CD14-positive monocyte (primary cell): Measurements from ENCODE around the gene SEZ6L. TPM values are rescaled to one million over a fixed set of nuclear protein-coding genes. Genes with fewer than 3 reads are reported as not detected.

ENCODE experiments used
- DNase-seq, 3 donors: peaks; one replicate each; pipeline ENCODE4 v3.0.0-alpha.2; 2011 to 2022
- H2AFZ ChIP-seq: 2 replicates; pipeline ENCODE4 v1.6.0; 2012; ENCODE audit warnings: mild to moderate bottlenecking, low read depth, low read length, inconsistent platforms; ENCODE audit not compliant: insufficient read depth, poor library complexity, severe bottlenecking
- H3K27ac ChIP-seq, 2 donors: 1 replicate in 1 of 2; 2 replicates in 1 of 2; pipeline ENCODE4 v1.5.1; 2012 to 2013; ENCODE audit warnings: low read length in 2 of 2, control low read depth in 1 of 2, inconsistent platforms in 1 of 2, low read depth in 1 of 2, mild to moderate bottlenecking in 1 of 2
- H3K27me3 ChIP-seq, 2 donors: one replicate each; pipeline versions ENCODE4 v1.6.0 to v1.6.1; 2011 to 2013; ENCODE audit warnings: low read length in 2 of 2; ENCODE audit not compliant: control insufficient read depth in 2 of 2, insufficient read depth in 2 of 2
- H3K36me3 ChIP-seq, 2 donors: replicated peaks in 1 of 2; 1 replicate in 1 of 2; 2 replicates in 1 of 2; pipeline versions ENCODE4 v1.5.1 to v1.6.1; 2012 to 2013; ENCODE audit warnings: low read length in 2 of 2, control low read depth in 1 of 2, inconsistent platforms in 1 of 2, mild to moderate bottlenecking in 1 of 2; ENCODE audit not compliant: insufficient read depth in 2 of 2, control insufficient read depth in 1 of 2
- H3K4me1 ChIP-seq, 2 donors: 1 replicate in 1 of 2; 2 replicates in 1 of 2; pipeline versions ENCODE4 v1.5.1 to v1.6.1; 2012 to 2013; ENCODE audit warnings: low read length in 2 of 2, control low read depth in 1 of 2, inconsistent platforms in 1 of 2, mild to moderate bottlenecking in 1 of 2, moderate library complexity in 1 of 2; ENCODE audit not compliant: insufficient read depth in 2 of 2, control insufficient read depth in 1 of 2
- H3K4me2 ChIP-seq: replicated peaks from 2 replicates; pipeline ENCODE3; 2012; ENCODE audit warnings: low read length, moderate library complexity, mild to moderate bottlenecking; ENCODE audit not compliant: poor library complexity, severe bottlenecking; ENCODE audit errors: extremely low read depth
- H3K4me3 ChIP-seq, 3 experiments: fragments of 200-600 bp in 1 of 3; sonication (generic) in 1 of 3; replicated peaks in 1 of 3; 1 replicate in 2 of 3; 2 replicates in 1 of 3; pipeline ENCODE4 v1.5.1; 2011 to 2013; ENCODE audit warnings: low read length in 3 of 3, mild to moderate bottlenecking in 3 of 3, control low read depth in 2 of 3, low read depth in 2 of 3, inconsistent platforms in 1 of 3, moderate library complexity in 1 of 3
- H3K79me2 ChIP-seq: 2 replicates; pipeline ENCODE4 v1.6.0; 2012; ENCODE audit warnings: mild to moderate bottlenecking, control low read depth, inconsistent platforms, low read length, moderate library complexity; ENCODE audit not compliant: insufficient read depth
- H3K9ac ChIP-seq: 2 replicates; pipeline ENCODE4 v1.6.0; 2017; ENCODE audit warnings: low read length, mild to moderate bottlenecking; ENCODE audit not compliant: insufficient read depth, poor library complexity, severe bottlenecking
- H3K9me3 ChIP-seq, 2 donors: replicated peaks in 1 of 2; 1 replicate in 1 of 2; 2 replicates in 1 of 2; pipeline versions ENCODE4 v1.5.1 to v1.6.1; 2012 to 2013; ENCODE audit warnings: low read length in 2 of 2, control low read depth in 1 of 2; ENCODE audit not compliant: control insufficient read depth in 1 of 2, insufficient read depth in 1 of 2
- H4K20me1 ChIP-seq: 2 replicates; pipeline ENCODE4 v1.6.0; 2012; ENCODE audit warnings: mild to moderate bottlenecking, low read length, control low read depth, moderate library complexity; ENCODE audit not compliant: insufficient read depth
- H3K27ac Mint-ChIP-seq, 7 donors: one replicate each; pipeline ENCODE4 v1.8.0; 2020; ENCODE audit warnings: mild to moderate bottlenecking in 7 of 7, mixed read lengths in 7 of 7, moderate library complexity in 6 of 7, inconsistent platforms in 2 of 7
- H3K27me3 Mint-ChIP-seq, 3 donors: one replicate each; pipeline ENCODE4 v1.8.0; 2021 to 2022; ENCODE audit warnings: low read depth in 3 of 3, mild to moderate bottlenecking in 3 of 3, mixed read lengths in 3 of 3, moderate library complexity in 3 of 3, inconsistent platforms in 1 of 3
- H3K36me3 Mint-ChIP-seq, 2 donors: one replicate each; pipeline ENCODE4 v1.8.0; 2020; ENCODE audit warnings: mixed read lengths in 2 of 2, inconsistent platforms in 1 of 2, mild to moderate bottlenecking in 1 of 2
- H3K4me1 Mint-ChIP-seq: one replicate; pipeline ENCODE4 v1.8.0; 2020; ENCODE audit warnings: mild to moderate bottlenecking, mixed read lengths
- H3K4me3 Mint-ChIP-seq, 2 donors: one replicate each; pipeline ENCODE4 v1.8.0; 2020; ENCODE audit warnings: mild to moderate bottlenecking in 2 of 2, mixed read lengths in 2 of 2, moderate library complexity in 1 of 2
- H3K9me3 Mint-ChIP-seq, 7 donors: one replicate each; pipeline ENCODE4 v1.8.0; 2020 to 2022; ENCODE audit warnings: mixed read lengths in 7 of 7, mild to moderate bottlenecking in 6 of 7, moderate library complexity in 6 of 7, inconsistent platforms in 2 of 7
- WGBS: methylation state at CpG from one replicate; pipeline ENCODE4 v1.1.5; 2013; ENCODE audit warnings: missing lambda C conversion rate; ENCODE audit not compliant: insufficient coverage; 5-methylcytosine and 5-hydroxymethylcytosine counted together
- intact Hi-C, 2 donors: fragments of 100-400 bp; cut with micrococcal nuclease; formaldehyde crosslinking; loops; one replicate each; pipeline versions ENCODE4 v1.15.0 to v1.15.1; 2023
- polyA plus RNA-seq, 3 donors: library from polyadenylated mRNA; depleted of rRNA in 1 of 3; unstranded in 2 of 3; stranded (reverse) in 1 of 3; fragments of 300-500 nt in 2 of 3; fragments of >200 nt in 1 of 3; fragmentation: Illumina TruSeq in 2 of 3; gene quantifications; 1 replicate in 2 of 3; 2 replicates in 1 of 3; pipeline ENCODE4 v1.2.3, GENCODE V29; 2012 to 2021
- TF ChIP-seq, protein P1 (sequence below): fragments of 200-600 bp; IDR thresholded peaks from one replicate; pipeline ENCODE4 v1.8.0; 2022; ENCODE audit warnings: antibody characterized with exemption, mild to moderate bottlenecking

The SEZ6L gene
- polyA plus RNA-seq, 3 donors, result 0.43 to 2.8 (median 0.71) TPM

- H3K4me1 ChIP-seq, result no peaks in the 10 kb centered on the region
- TF ChIP-seq, protein P1, sequence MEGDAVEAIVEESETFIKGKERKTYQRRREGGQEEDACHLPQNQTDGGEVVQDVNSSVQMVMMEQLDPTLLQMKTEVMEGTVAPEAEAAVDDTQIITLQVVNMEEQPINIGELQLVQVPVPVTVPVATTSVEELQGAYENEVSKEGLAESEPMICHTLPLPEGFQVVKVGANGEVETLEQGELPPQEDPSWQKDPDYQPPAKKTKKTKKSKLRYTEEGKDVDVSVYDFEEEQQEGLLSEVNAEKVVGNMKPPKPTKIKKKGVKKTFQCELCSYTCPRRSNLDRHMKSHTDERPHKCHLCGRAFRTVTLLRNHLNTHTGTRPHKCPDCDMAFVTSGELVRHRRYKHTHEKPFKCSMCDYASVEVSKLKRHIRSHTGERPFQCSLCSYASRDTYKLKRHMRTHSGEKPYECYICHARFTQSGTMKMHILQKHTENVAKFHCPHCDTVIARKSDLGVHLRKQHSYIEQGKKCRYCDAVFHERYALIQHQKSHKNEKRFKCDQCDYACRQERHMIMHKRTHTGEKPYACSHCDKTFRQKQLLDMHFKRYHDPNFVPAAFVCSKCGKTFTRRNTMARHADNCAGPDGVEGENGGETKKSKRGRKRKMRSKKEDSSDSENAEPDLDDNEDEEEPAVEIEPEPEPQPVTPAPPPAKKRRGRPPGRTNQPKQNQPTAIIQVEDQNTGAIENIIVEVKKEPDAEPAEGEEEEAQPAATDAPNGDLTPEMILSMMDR, result no peak
- H3K27me3 ChIP-seq, result peaks cover 0 to 2% of the 10 kb centered on the region in 2 donors
- peaks cover 0 to under 1% of the 10 kb centered on the region in 2 donors for H3K9me3 ChIP-seq
- H3K36me3 Mint-ChIP-seq, result no peaks in the 10 kb centered on the region
- intact Hi-C loops, result no loop called here
- H3K4me1 Mint-ChIP-seq, result no peaks in the 10 kb centered on the region
- H4K20me1 ChIP-seq, result no peaks in the 10 kb centered on the region
- H3K9ac ChIP-seq, result no peak overlapping the region
- no peak overlapping the region for H2AFZ ChIP-seq
- WGBS, result 63% methylated on average over 3 of the region's 7 CpGs
- no peaks in the 10 kb centered on the region for H3K36me3 ChIP-seq
- H3K27ac Mint-ChIP-seq, result no peak overlapping the region
- peaks cover 0 to 3% (median 0%) of the 10 kb centered on the region in 7 donors for H3K9me3 Mint-ChIP-seq
- H3K4me2 ChIP-seq, result no peak overlapping the region
- H3K79me2 ChIP-seq, result no peaks in the 10 kb centered on the region
- H3K27ac ChIP-seq, result no peak overlapping the region
- no peak overlapping the region for H3K4me3 Mint-ChIP-seq
- no peak for DNase-seq
- no peak overlapping the region for H3K4me3 ChIP-seq
- H3K27me3 Mint-ChIP-seq, result peaks cover 8 to 12% (median 8%) of the 10 kb centered on the region in 3 donors
Measured at GRCh38 chr22:26215736-26216135, 46.5 kb downstream of the SEZ6L start.

GRCh38 chr22:26225207-26225606 is 55.9 kb downstream of the SEZ6L start:
- Histone ChIP-seq H3K4me2 (no peak overlapping the region), H2AFZ (no peak overlapping the region), H4K20me1 (no peaks in the 10 kb centered on the region), H3K4me3 (no peak overlapping the region), H3K27ac (no peak overlapping the region), H3K36me3 (no peaks in the 10 kb centered on the region), H3K9me3 (no peaks in the 10 kb centered on the region), H3K9ac (no peak overlapping the region), H3K4me1 (no peaks in the 10 kb centered on the region), H3K27me3 (no peaks in the 10 kb centered on the region), H3K79me2 (no peaks in the 10 kb centered on the region)
- Mint-ChIP-seq H3K4me1 (no peaks in the 10 kb centered on the region), H3K27ac (no peak overlapping the region), H3K36me3 (no peaks in the 10 kb centered on the region), H3K27me3 (peaks cover 0 to 3% (median 2%) of the 10 kb centered on the region in 3 donors), H3K4me3 (no peak overlapping the region), H3K9me3 (peaks cover 0 to 4% (median 0%) of the 10 kb centered on the region in 7 donors)
- TF ChIP-seq, protein P1, result no peak
- DNase-seq, result no peak
- 89% methylated on average over 5 of the region's 5 CpGs for WGBS
- intact Hi-C loops, result no loop called here
